Spleen (tissue), 11 donors: ENCODE results near the gene CTSH. TPM values are rescaled to one million over a fixed set of nuclear protein-coding genes. Genes with fewer than 3 reads are reported as not detected.

Experiments used
- DNase-seq: peaks from one replicate; pipeline ENCODE4 v3.0.0-alpha.2; 2020
- H3K27ac ChIP-seq, 8 donors: fragments of 200-600 bp; sonication (generic) in 7 of 8; 1 replicate in 4 of 8; 2 replicates in 4 of 8; pipeline versions ENCODE4 v1.5.0 to v1.8.0; 2016 to 2021; ENCODE audit warnings: inconsistent platforms in 4 of 8, mild to moderate bottlenecking in 4 of 8, moderate library complexity in 1 of 8
- H3K27me3 ChIP-seq, 7 donors: fragments of 200-600 bp; sonication (generic) in 6 of 7; replicated peaks in 1 of 7; 1 replicate in 4 of 7; 2 replicates in 3 of 7; pipeline versions ENCODE4 v1.5.0 to v1.8.0; 2016 to 2021; ENCODE audit warnings: inconsistent platforms in 3 of 7, mild to moderate bottlenecking in 1 of 7
- H3K36me3 ChIP-seq, 6 donors: fragments of 200-600 bp; sonication (generic) in 5 of 6; 1 replicate in 4 of 6; 2 replicates in 2 of 6; pipeline versions ENCODE4 v1.5.0 to v1.8.0; 2016 to 2021; ENCODE audit warnings: inconsistent platforms in 2 of 6
- H3K4me1 ChIP-seq, 6 donors: fragments of 200-600 bp; sonication (generic) in 5 of 6; 1 replicate in 3 of 6; 2 replicates in 3 of 6; pipeline versions ENCODE4 v1.5.0 to v1.8.0; 2016 to 2021; ENCODE audit warnings: inconsistent platforms in 3 of 6
- H3K4me3 ChIP-seq, 8 donors: fragments of 200-600 bp; sonication (generic) in 7 of 8; 1 replicate in 4 of 8; 2 replicates in 4 of 8; pipeline versions ENCODE4 v1.5.0 to v1.8.0; 2016 to 2021; ENCODE audit warnings: inconsistent platforms in 4 of 8, mild to moderate bottlenecking in 4 of 8, moderate library complexity in 2 of 8
- H3K9me3 ChIP-seq, 8 donors: fragments of 200-600 bp; sonication (generic) in 7 of 8; 1 replicate in 4 of 8; 2 replicates in 4 of 8; pipeline versions ENCODE4 v1.5.0 to v1.8.0; 2016 to 2021; ENCODE audit warnings: inconsistent platforms in 4 of 8
- POLR2A ChIP-seq, 3 donors: fragments of 450-650 bp; IDR thresholded peaks; one replicate each; pipeline ENCODE4 v1.5.1; 2017; ENCODE audit warnings: antibody characterized with exemption in 3 of 3, mild to moderate bottlenecking in 1 of 3
- POLR2AphosphoS5 ChIP-seq, 3 donors: sonication (generic); formaldehyde crosslinking; IDR thresholded peaks; one replicate each; pipeline ENCODE4 v1.5.1; 2017; ENCODE audit warnings: antibody characterized with exemption in 3 of 3
- WGBS, 5 donors: extraction: QIAGEN DNeasy Blood & Tissue Kit in 3 of 5; methylation state at CpG; one replicate each; pipeline versions ENCODE4 v1.1.5 to v1.1.7; 2013 to 2018; 5-methylcytosine and 5-hydroxymethylcytosine counted together
- intact Hi-C: fragments of 100-400 bp; cut with DNase I; formaldehyde crosslinking; loops from one replicate; pipeline ENCODE4 v1.15.0; 2023; ENCODE audit warnings: low total_unique reads
- polyA plus RNA-seq, 3 donors: library from polyadenylated mRNA; stranded (reverse); fragments of 200-250 nt; gene quantifications; one replicate each; pipeline ENCODE4 v1.2.1, GENCODE V29; 2013
- total RNA-seq, 7 donors: library from RNA; depleted of rRNA in 3 of 7; stranded (reverse); fragments of >200 nt in 3 of 7; fragmentation: NEBNext Ultra II Directional in 4 of 7; extraction: Animal tissue kit (Norgen Biotek cat#: 25700) in 4 of 7; gene quantifications; one replicate each; pipeline versions ENCODE4 v1.1.0 to v1.2.1, GENCODE V29; 2016 to 2021
- TF ChIP-seq, protein P1 (sequence below), 11 experiments: fragments of 200-600 bp in 7 of 11; fragments of 450-650 bp in 4 of 11; sonication (generic) in 4 of 11; IDR thresholded peaks in 8 of 11; conservative IDR thresholded peaks in 3 of 11; 1 replicate in 7 of 11; 2 replicates in 4 of 11; pipeline versions ENCODE4 v1.4.0 to v1.8.0; 2016 to 2021; ENCODE audit warnings: antibody characterized with exemption in 11 of 11, inconsistent platforms in 4 of 11, mild to moderate bottlenecking in 1 of 11
- donor health status: healthy with polysubstance abuse.
- donor health status: DM: no; HTN: no; CAD: no; lungs with moderate emphysema.
- donor health status: DM: no; HTN: no; CAD: no.
- donor health status: Bipolar disorder and iron deficiency.
- donor health status: healthy.
- donor health status: DM: no; HTN: no; CAD: no.
- donor health status: DM: yes; HTN: yes; CAD: no.

Gene CTSH
- total and polyA plus RNA-seq, 10 donors = 112 to 381 (median 256) TPM

DNA sequence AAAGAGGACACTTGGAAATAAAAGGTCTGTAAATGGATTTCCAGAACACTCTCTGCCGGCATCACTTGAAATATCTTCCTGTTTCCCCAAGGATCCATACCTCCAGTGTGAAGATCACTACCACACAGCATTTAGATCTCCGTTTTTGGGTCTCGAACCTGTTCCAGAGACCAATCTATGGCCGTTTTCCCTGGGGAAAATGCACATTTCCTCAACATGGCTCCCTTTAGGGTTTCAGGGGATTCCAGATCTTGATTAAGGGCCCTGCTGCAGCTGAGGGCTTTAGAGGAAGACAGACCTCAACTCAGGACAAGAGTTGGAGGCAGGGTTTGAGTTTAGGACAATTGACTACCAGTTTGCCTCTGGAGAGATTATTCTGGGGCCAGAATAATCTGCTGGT is 2.1 kb downstream of the CTSH start:
- peak overlapping the region in 6 of 8 donors; percentile 48 to 93 (median 88) for H3K27ac ChIP-seq
- 82 to 90% (median 87%) methylated on average over 4 of the region's 4 CpGs for WGBS, 5 donors
- H3K4me1 ChIP-seq = peaks cover 11 to 75% (median 54%) of the 10 kb centered on the region in 6 donors
- H3K9me3 ChIP-seq = no peaks in the 10 kb centered on the region
- DNase-seq = no peak
- no peaks in the 10 kb centered on the region for H3K36me3 ChIP-seq
- peak overlapping the region in 5 of 8 donors; percentile 58 to 89 (median 68) for H3K4me3 ChIP-seq
- no peak for TF ChIP-seq POLR2AphosphoS5 (IDR thresholded peaks at IDR 0.05)
- TF ChIP-seq, protein P1, sequence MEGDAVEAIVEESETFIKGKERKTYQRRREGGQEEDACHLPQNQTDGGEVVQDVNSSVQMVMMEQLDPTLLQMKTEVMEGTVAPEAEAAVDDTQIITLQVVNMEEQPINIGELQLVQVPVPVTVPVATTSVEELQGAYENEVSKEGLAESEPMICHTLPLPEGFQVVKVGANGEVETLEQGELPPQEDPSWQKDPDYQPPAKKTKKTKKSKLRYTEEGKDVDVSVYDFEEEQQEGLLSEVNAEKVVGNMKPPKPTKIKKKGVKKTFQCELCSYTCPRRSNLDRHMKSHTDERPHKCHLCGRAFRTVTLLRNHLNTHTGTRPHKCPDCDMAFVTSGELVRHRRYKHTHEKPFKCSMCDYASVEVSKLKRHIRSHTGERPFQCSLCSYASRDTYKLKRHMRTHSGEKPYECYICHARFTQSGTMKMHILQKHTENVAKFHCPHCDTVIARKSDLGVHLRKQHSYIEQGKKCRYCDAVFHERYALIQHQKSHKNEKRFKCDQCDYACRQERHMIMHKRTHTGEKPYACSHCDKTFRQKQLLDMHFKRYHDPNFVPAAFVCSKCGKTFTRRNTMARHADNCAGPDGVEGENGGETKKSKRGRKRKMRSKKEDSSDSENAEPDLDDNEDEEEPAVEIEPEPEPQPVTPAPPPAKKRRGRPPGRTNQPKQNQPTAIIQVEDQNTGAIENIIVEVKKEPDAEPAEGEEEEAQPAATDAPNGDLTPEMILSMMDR (IDR thresholded peaks at IDR 0.05 in 8 of 11, conservative IDR thresholded peaks at IDR 0.05 in 3 of 11) = no peak
- intact Hi-C loops = no loop called here
- H3K27me3 ChIP-seq = peaks cover 0 to 14% (median 0%) of the 10 kb centered on the region in 7 donors

DNA sequence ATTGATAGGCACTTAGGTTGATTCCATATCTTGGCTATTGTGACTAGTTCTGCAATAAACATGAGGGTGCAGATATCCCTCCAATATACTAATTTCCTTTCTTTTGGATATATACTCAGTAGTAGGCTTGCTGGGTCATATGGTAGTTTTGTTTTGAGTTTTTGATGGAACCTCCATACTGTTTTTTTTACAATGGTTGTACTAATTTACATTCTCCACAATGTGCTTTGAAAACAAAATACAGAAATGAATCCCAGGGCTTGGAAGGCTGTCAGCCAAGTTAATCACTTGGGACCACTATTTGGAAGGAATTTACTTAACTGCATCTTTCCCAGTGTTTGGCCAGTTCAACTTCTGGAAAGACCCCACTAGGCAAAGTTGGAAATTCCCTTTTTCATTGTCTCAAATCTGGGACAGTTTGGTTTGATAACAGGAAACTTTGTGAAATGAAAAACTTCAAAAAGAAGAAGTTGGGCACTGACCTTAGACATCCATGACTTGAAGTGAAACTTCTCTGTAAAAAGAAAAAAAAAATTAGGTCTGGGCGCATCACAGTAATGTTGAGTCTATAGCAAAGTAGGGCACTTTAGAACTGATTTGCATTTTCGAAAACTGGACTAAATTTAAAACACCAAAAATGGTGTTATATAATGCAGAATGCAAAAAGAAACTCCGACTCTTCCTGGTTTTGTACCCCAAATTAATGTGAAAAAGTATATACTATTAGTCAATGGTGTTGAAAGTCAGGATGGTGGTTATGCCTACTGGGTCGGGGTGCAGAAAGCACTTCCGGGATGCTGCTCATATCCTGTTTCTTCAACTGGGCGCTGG is 6.0 kb downstream of the CTSH start:
- no peaks in the 10 kb centered on the region for H3K9me3 ChIP-seq
- peaks cover 0 to 34% (median 15%) of the 10 kb centered on the region in 6 donors for H3K36me3 ChIP-seq
- H3K4me3 ChIP-seq = peak overlapping the region in 3 of 8 donors; percentile 4 to 54 (median 6)
- peaks cover 14 to 98% (median 71%) of the 10 kb centered on the region in 6 donors for H3K4me1 ChIP-seq
- peaks cover 0 to under 1% (median 0%) of the 10 kb centered on the region in 7 donors for H3K27me3 ChIP-seq
- peak in 1 of 3 donors; percentile 43 for TF ChIP-seq POLR2AphosphoS5 (IDR thresholded peaks at IDR 0.05)
- TF ChIP-seq POLR2A (IDR thresholded peaks at IDR 0.05) = no peak
- peak overlapping the region; percentile 60 to 93 (median 86) for H3K27ac ChIP-seq
- 24 to 43% (median 26%) methylated on average over 6 of the region's 6 CpGs for WGBS, 5 donors
- DNase-seq = peak; percentile 78
- intact Hi-C loops = no loop called here

DNA sequence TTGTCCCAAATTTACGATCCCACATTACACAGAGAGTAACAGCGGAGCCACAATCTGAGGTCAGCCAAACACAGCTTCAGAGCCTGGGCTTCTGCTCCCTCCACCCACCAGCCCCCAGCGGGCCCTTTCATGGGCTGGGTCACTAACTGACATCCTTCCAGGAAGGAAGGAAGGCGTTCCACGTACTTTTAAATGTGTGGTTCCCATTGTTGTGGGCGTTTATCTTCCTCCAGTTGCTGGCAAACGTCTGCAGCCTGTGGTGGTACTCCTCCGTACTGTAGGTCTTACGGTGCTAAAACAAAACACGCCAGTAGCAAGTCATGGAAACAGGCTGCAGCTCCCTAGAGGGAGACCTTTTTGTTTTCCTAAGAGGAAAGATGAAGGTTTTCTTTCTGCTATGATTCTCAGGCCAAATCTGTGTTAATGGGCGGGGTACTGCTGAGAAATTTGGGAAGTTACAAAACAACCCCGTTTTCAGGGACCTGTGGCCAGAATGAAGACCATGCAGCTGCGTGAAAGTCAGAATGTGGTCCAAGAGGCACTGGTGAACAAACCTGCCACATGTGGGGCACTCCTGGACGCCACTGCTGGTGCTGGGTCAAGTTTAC is 7.6 kb downstream of the CTSH start:
- Histone ChIP-seq H3K4me3 (peak overlapping the region in 1 of 8 donors; percentile 20), H3K27ac (peak overlapping the region; percentile 51 to 93 (median 86)), H3K4me1 (peaks cover 14 to 81% (median 59%) of the 10 kb centered on the region in 6 donors), H3K27me3 (no peaks in the 10 kb centered on the region), H3K36me3 (peaks cover 0 to 50% (median 24%) of the 10 kb centered on the region in 6 donors), H3K9me3 (no peaks in the 10 kb centered on the region)
- intact Hi-C loops = no loop called here
- peak; percentile 71 for DNase-seq
- TF ChIP-seq POLR2A (IDR thresholded peaks at IDR 0.05) = no peak
- TF ChIP-seq POLR2AphosphoS5 (IDR thresholded peaks at IDR 0.05) = peak in 2 of 3 donors; percentile 48 to 53
- 24 to 36% (median 34%) methylated on average over 14 of the region's 14 CpGs for WGBS, 5 donors

DNA sequence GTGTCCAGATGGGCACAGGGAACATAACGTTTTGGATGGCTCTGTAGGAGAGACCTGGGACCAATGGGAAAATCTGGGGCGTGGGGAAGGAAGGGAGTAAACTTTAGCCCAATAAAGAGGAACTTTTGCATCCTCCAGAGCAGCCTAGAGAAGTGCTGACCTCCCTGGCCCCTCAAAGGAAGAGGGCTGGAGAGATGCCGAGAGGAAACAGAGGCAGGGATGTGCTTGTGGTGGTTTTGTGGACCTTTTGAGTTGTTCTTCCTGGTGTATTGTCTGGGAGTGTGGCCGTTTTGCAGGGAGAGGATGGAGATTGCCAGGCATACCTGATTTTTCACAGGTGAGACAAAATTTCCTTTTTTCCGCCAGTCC is 10.2 kb downstream of the CTSH start:
- Histone ChIP-seq H3K36me3 (peaks cover 0 to 76% (median 37%) of the 10 kb centered on the region in 6 donors), H3K27me3 (no peaks in the 10 kb centered on the region), H3K9me3 (no peaks in the 10 kb centered on the region), H3K4me3 (no peak overlapping the region), H3K27ac (peak overlapping the region in 1 of 8 donors; percentile 4), H3K4me1 (peaks cover 7 to 60% (median 47%) of the 10 kb centered on the region in 6 donors)
- DNase-seq = no peak
- intact Hi-C loops = no loop called here
- TF ChIP-seq, protein P1 (IDR thresholded peaks at IDR 0.05 in 8 of 11, conservative IDR thresholded peaks at IDR 0.05 in 3 of 11) = no peak
- TF ChIP-seq POLR2A (IDR thresholded peaks at IDR 0.05) (no peak), POLR2AphosphoS5 (IDR thresholded peaks at IDR 0.05) (no peak)
- WGBS, 5 donors = 50 to 66% (median 54%) methylated on average over 5 of the region's 5 CpGs
